Measurements from ENCODE around the gene SLC25A21.
"Not testable (repeated sequence)": the region's sequence is repeated elsewhere in the genome, so short reads cannot be mapped to it uniquely, and the experiment has no call there.

The SLC25A21 gene

GRCh38 chr14:37091651-37092050, 80.8 kb downstream of the SLC25A21 start:
- H3K4me3 ChIP-seq (ENCODE audit: low read length), result no peak overlapping the region

GRCh38 chr14:37090026-37090425, 82.4 kb downstream of the SLC25A21 start:
- no peaks in the 10 kb centered on the region for H3K4me1 ChIP-seq (ENCODE audit: control insufficient read depth, insufficient read depth, low read length)
- H3K36me3 ChIP-seq (ENCODE audit: control insufficient read depth, insufficient read depth, low read length), result no peaks in the 10 kb centered on the region
- no peak overlapping the region for H3K9ac ChIP-seq (ENCODE audit: low read length)
- H3K4me3 ChIP-seq (ENCODE audit: low read length), result no peak overlapping the region
- H3K27me3 ChIP-seq (ENCODE audit: control insufficient read depth, insufficient read depth, low read length), result no peaks in the 10 kb centered on the region
- H3K27ac ChIP-seq (ENCODE audit: low read depth, low read length), result no peak overlapping the region

More at GRCh38 chr14:37091651-37092050, 80.8 kb downstream of the SLC25A21 start:
- no peak overlapping the region for H3K27ac ChIP-seq (ENCODE audit: low read depth, low read length)
- H3K27me3 ChIP-seq (ENCODE audit: control insufficient read depth, insufficient read depth, low read length), result no peaks in the 10 kb centered on the region
- no peak overlapping the region for H3K9ac ChIP-seq (ENCODE audit: low read length)
- no peaks in the 10 kb centered on the region for H3K36me3 ChIP-seq (ENCODE audit: control insufficient read depth, insufficient read depth, low read length)
- no peaks in the 10 kb centered on the region for H3K4me1 ChIP-seq (ENCODE audit: control insufficient read depth, insufficient read depth, low read length)

GRCh38 chr14:37089410-37089809, 83.0 kb downstream of the SLC25A21 start:
- Histone ChIP-seq H3K36me3 (ENCODE audit: control insufficient read depth, insufficient read depth, low read length) (no peaks in the 10 kb centered on the region), H3K4me1 (ENCODE audit: control insufficient read depth, insufficient read depth, low read length) (no peaks in the 10 kb centered on the region), H3K27me3 (ENCODE audit: control insufficient read depth, insufficient read depth, low read length) (no peaks in the 10 kb centered on the region), H3K4me3 (ENCODE audit: low read length) (no peak overlapping the region), H3K27ac (ENCODE audit: low read depth, low read length) (no peak overlapping the region), H3K9ac (ENCODE audit: low read length) (no peak overlapping the region)

GRCh38 chr14:37088356-37089215, 83.8 kb downstream of the SLC25A21 start:
- no peaks in the 10 kb centered on the region for H3K4me1 ChIP-seq (ENCODE audit: control insufficient read depth, insufficient read depth, low read length)
- H3K36me3 ChIP-seq (ENCODE audit: control insufficient read depth, insufficient read depth, low read length), result no peaks in the 10 kb centered on the region
- no peak overlapping the region for H3K27ac ChIP-seq (ENCODE audit: low read depth, low read length)
- no peak overlapping the region for H3K4me3 ChIP-seq (ENCODE audit: low read length)
- H3K27me3 ChIP-seq (ENCODE audit: control insufficient read depth, insufficient read depth, low read length), result no peaks in the 10 kb centered on the region
- H3K9ac ChIP-seq (ENCODE audit: low read length), result no peak overlapping the region

- Histone ChIP-seq H3K9ac (ENCODE audit: low read length) (no peak overlapping the region), H3K27ac (ENCODE audit: low read depth, low read length) (no peak overlapping the region), H3K36me3 (ENCODE audit: control insufficient read depth, insufficient read depth, low read length) (no peaks in the 10 kb centered on the region), H3K4me3 (ENCODE audit: low read length) (no peak overlapping the region), H3K27me3 (ENCODE audit: control insufficient read depth, insufficient read depth, low read length) (no peaks in the 10 kb centered on the region), H3K4me1 (ENCODE audit: control insufficient read depth, insufficient read depth, low read length) (no peaks in the 10 kb centered on the region)
Observed at GRCh38 chr14:37087520-37087919, 84.9 kb downstream of the SLC25A21 start.

GRCh38 chr14:37083599-37083998, 88.8 kb downstream of the SLC25A21 start:
- Histone ChIP-seq H3K4me3 (ENCODE audit: low read length) (no peak overlapping the region), H3K27ac (ENCODE audit: low read depth, low read length) (no peak overlapping the region), H3K9ac (ENCODE audit: low read length) (no peak overlapping the region), H3K27me3 (ENCODE audit: control insufficient read depth, insufficient read depth, low read length) (no peaks in the 10 kb centered on the region), H3K4me1 (ENCODE audit: control insufficient read depth, insufficient read depth, low read length) (no peaks in the 10 kb centered on the region), H3K36me3 (ENCODE audit: control insufficient read depth, insufficient read depth, low read length) (no peaks in the 10 kb centered on the region)

GRCh38 chr14:37082449-37082848, 90.0 kb downstream of the SLC25A21 start:
- Histone ChIP-seq H3K27me3 (ENCODE audit: control insufficient read depth, insufficient read depth, low read length) (no peaks in the 10 kb centered on the region), H3K27ac (ENCODE audit: low read depth, low read length) (no peak overlapping the region), H3K4me3 (ENCODE audit: low read length) (no peak overlapping the region), H3K4me1 (ENCODE audit: control insufficient read depth, insufficient read depth, low read length) (no peaks in the 10 kb centered on the region), H3K9ac (ENCODE audit: low read length) (no peak overlapping the region), H3K36me3 (ENCODE audit: control insufficient read depth, insufficient read depth, low read length) (no peaks in the 10 kb centered on the region)

- no peak overlapping the region for H3K4me3 ChIP-seq (ENCODE audit: low read length)
- no peak overlapping the region for H3K27ac ChIP-seq (ENCODE audit: low read depth, low read length)
- H3K27me3 ChIP-seq (ENCODE audit: control insufficient read depth, insufficient read depth, low read length), result no peaks in the 10 kb centered on the region
- H3K4me1 ChIP-seq (ENCODE audit: control insufficient read depth, insufficient read depth, low read length), result no peaks in the 10 kb centered on the region
- no peaks in the 10 kb centered on the region for H3K36me3 ChIP-seq (ENCODE audit: control insufficient read depth, insufficient read depth, low read length)
- H3K9ac ChIP-seq (ENCODE audit: low read length), result no peak overlapping the region
Observed at GRCh38 chr14:37081856-37082255, 90.5 kb downstream of the SLC25A21 start.

- Histone ChIP-seq H3K36me3 (ENCODE audit: control insufficient read depth, insufficient read depth, low read length) (no peaks in the 10 kb centered on the region), H3K27me3 (ENCODE audit: control insufficient read depth, insufficient read depth, low read length) (no peaks in the 10 kb centered on the region), H3K4me1 (ENCODE audit: control insufficient read depth, insufficient read depth, low read length) (no peaks in the 10 kb centered on the region), H3K9ac (ENCODE audit: low read length) (no peak overlapping the region), H3K4me3 (ENCODE audit: low read length) (no peak overlapping the region), H3K27ac (ENCODE audit: low read depth, low read length) (no peak overlapping the region)
Observed at GRCh38 chr14:37081218-37081617, 91.2 kb downstream of the SLC25A21 start.

- Histone ChIP-seq H3K36me3 (ENCODE audit: control insufficient read depth, insufficient read depth, low read length) (no peaks in the 10 kb centered on the region), H3K4me3 (ENCODE audit: low read length) (no peak overlapping the region), H3K4me1 (ENCODE audit: control insufficient read depth, insufficient read depth, low read length) (no peaks in the 10 kb centered on the region), H3K27ac (ENCODE audit: low read depth, low read length) (no peak overlapping the region), H3K27me3 (ENCODE audit: control insufficient read depth, insufficient read depth, low read length) (no peaks in the 10 kb centered on the region), H3K9ac (ENCODE audit: low read length) (no peak overlapping the region)
Observed at GRCh38 chr14:37078131-37078530, 94.3 kb downstream of the SLC25A21 start.

GRCh38 chr14:37074320-37074719, 98.1 kb downstream of the SLC25A21 start:
- not testable (repeated sequence) for H3K4me3 ChIP-seq (ENCODE audit: low read length); H3K27me3 ChIP-seq (ENCODE audit: control insufficient read depth, insufficient read depth, low read length); H3K27ac ChIP-seq (ENCODE audit: low read depth, low read length); H3K4me1 ChIP-seq (ENCODE audit: control insufficient read depth, insufficient read depth, low read length); H3K36me3 ChIP-seq (ENCODE audit: control insufficient read depth, insufficient read depth, low read length); H3K9ac ChIP-seq (ENCODE audit: low read length)

GRCh38 chr14:37063467-37064240, 108.8 kb downstream of the SLC25A21 start:
- Histone ChIP-seq H3K4me1 (ENCODE audit: control insufficient read depth, insufficient read depth, low read length) (no peaks in the 10 kb centered on the region), H3K27ac (ENCODE audit: low read depth, low read length) (no peak overlapping the region)

More at GRCh38 chr14:37063467-37064240, 108.8 kb downstream of the SLC25A21 start:
- no peaks in the 10 kb centered on the region for H3K36me3 ChIP-seq (ENCODE audit: control insufficient read depth, insufficient read depth, low read length)
- no peak overlapping the region for H3K4me3 ChIP-seq (ENCODE audit: low read length)
- no peaks in the 10 kb centered on the region for H3K27me3 ChIP-seq (ENCODE audit: control insufficient read depth, insufficient read depth, low read length)
- no peak overlapping the region for H3K9ac ChIP-seq (ENCODE audit: low read length)
